Keratinocyte (primary cell): Measurements from ENCODE around the gene RPS6KL1. TPM values are rescaled to one million over a fixed set of nuclear protein-coding genes. Genes with fewer than 3 reads are reported as not detected.

Experiments used
- DNase-seq: peaks from one replicate; pipeline ENCODE4 v3.0.0-alpha.2; 2011; ENCODE audit warnings: low read depth, missing footprints, low spot score
- FAIRE-seq: peaks from 2 replicates; lab custom pipeline; 2011; peaks lifted over from hg19 to GRCh38; lab: Jason Lieb, UNC
- H2AFZ ChIP-seq: 2 replicates; pipeline ENCODE4 v1.6.0; 2012; ENCODE audit warnings: low read length, control low read depth, inconsistent platforms; ENCODE audit not compliant: control insufficient read depth
- H3K27ac ChIP-seq: 2 replicates; pipeline ENCODE4 v1.5.1; 2011; ENCODE audit warnings: low read length; ENCODE audit not compliant: control insufficient read depth, insufficient read depth
- H3K27me3 ChIP-seq: 3 replicates; pipeline ENCODE4 v1.6.0; 2011; ENCODE audit warnings: low read length; ENCODE audit not compliant: control insufficient read depth, insufficient read depth; ENCODE audit errors: extremely low read depth
- H3K36me3 ChIP-seq, 2 experiments: 2 replicates in 1 of 2; 3 replicates in 1 of 2; pipeline ENCODE4 v1.5.1; 2011; ENCODE audit warnings: low read length in 2 of 2, mild to moderate bottlenecking in 1 of 2; ENCODE audit not compliant: control insufficient read depth in 2 of 2, insufficient read depth in 2 of 2; ENCODE audit errors: extremely low read depth in 1 of 2
- H3K4me1 ChIP-seq: 3 replicates; pipeline ENCODE4 v1.5.1; 2011; ENCODE audit warnings: low read length; ENCODE audit not compliant: control insufficient read depth, insufficient read depth; ENCODE audit errors: extremely low read depth
- H3K4me2 ChIP-seq: 3 replicates; pipeline ENCODE4 v1.6.0; 2011; ENCODE audit warnings: low read depth, low read length; ENCODE audit not compliant: control insufficient read depth, insufficient read depth; ENCODE audit errors: extremely low read depth
- H3K4me3 ChIP-seq, 3 experiments: fragments of 200-600 bp in 1 of 3; sonication (generic) in 1 of 3; 2 replicates in 2 of 3; 3 replicates in 1 of 3; pipeline ENCODE4 v1.5.1; 2011 to 2016; ENCODE audit warnings: low read length in 3 of 3, mild to moderate bottlenecking in 3 of 3, control low read depth in 2 of 3, inconsistent platforms in 1 of 3, low read depth in 1 of 3, mixed read lengths in 1 of 3, mixed run types in 1 of 3, moderate library complexity in 1 of 3; ENCODE audit not compliant: control insufficient read depth in 2 of 3, insufficient read depth in 2 of 3; ENCODE audit errors: extremely low read depth in 1 of 3
- H3K79me2 ChIP-seq: 2 replicates; pipeline ENCODE4 v1.6.0; 2012; ENCODE audit warnings: low read length; ENCODE audit not compliant: control insufficient read depth, insufficient read depth
- H3K9ac ChIP-seq: 3 replicates; pipeline ENCODE4 v1.6.0; 2011; ENCODE audit warnings: low read length; ENCODE audit not compliant: control insufficient read depth, insufficient read depth; ENCODE audit errors: extremely low read depth
- H3K9me1 ChIP-seq: 3 replicates; pipeline ENCODE4 v1.6.0; 2011; ENCODE audit warnings: low read length; ENCODE audit not compliant: control insufficient read depth, insufficient read depth; ENCODE audit errors: extremely low read depth
- H3K9me3 ChIP-seq: 2 replicates; pipeline ENCODE4 v1.5.1; 2012; ENCODE audit warnings: low read depth, low read length; ENCODE audit not compliant: control insufficient read depth
- H4K20me1 ChIP-seq: 3 replicates; pipeline ENCODE4 v1.6.0; 2011; ENCODE audit warnings: low read length; ENCODE audit not compliant: control insufficient read depth, insufficient read depth; ENCODE audit errors: extremely low read depth
- CTCF ChIP-seq, 3 experiments: IDR thresholded peaks in 1 of 3; conservative IDR thresholded peaks in 1 of 3; optimal IDR thresholded peaks in 1 of 3; 2 replicates in 2 of 3; 3 replicates in 1 of 3; pipeline versions ENCODE3 to v1.5.1; 2011; ENCODE audit warnings: low read length in 3 of 3, mild to moderate bottlenecking in 3 of 3, moderate library complexity in 2 of 3, control low read depth in 1 of 3, inconsistent platforms in 1 of 3; ENCODE audit not compliant: insufficient read depth in 2 of 3; ENCODE audit errors: extremely low read depth in 1 of 3
- EZH2 ChIP-seq: IDR thresholded peaks from one replicate; pipeline ENCODE4 v1.6.1; 2012; ENCODE audit warnings: inconsistent platforms, mild to moderate bottlenecking, low read length, moderate library complexity
- dilution Hi-C: fragments of 300-500 bp; cut with MboI; formaldehyde crosslinking; loops from one replicate; pipeline ENCODE4 v1.7.0; 2020; ENCODE audit warnings: low sequenced_read_pairs; ENCODE audit not compliant: extremely low pct_ligation_motif_present
- polyA plus RNA-seq, 5 experiments: library from polyadenylated mRNA; depleted of rRNA in 3 of 5; stranded (reverse) in 3 of 5; stranded (forward) in 1 of 5; unstranded in 1 of 5; fragments of >200 nt; gene quantifications; 1 replicate in 1 of 5; 2 replicates in 3 of 5; 3 replicates in 1 of 5; pipeline versions ENCODE4 v1.2.1 to v1.2.3, GENCODE V29; 2011 to 2012; ENCODE audit warnings: missing spikeins in 2 of 5, low read depth in 1 of 5, low replicate concordance in 1 of 5

Gene RPS6KL1
- polyA plus RNA-seq, 1 donor (not counting 4 experiments of a cell fraction or from before 2014, with no cell fraction given), result 0.69 TPM

GRCh38 chr14:74859757-74860552, 63.1 kb downstream of the RPS6KL1 start:
- H3K79me2 ChIP-seq, result no peaks in the 10 kb centered on the region
- no peak overlapping the region for H3K4me2 ChIP-seq
- H3K4me3 ChIP-seq, result no peak overlapping the region
- H2AFZ ChIP-seq, result no peak overlapping the region
- dilution Hi-C loops, result no loop called here
- no peak overlapping the region for H3K9ac ChIP-seq
- no peak for TF ChIP-seq EZH2
- TF ChIP-seq CTCF (optimal IDR thresholded peaks at IDR 0.05 in 1 of 3, IDR thresholded peaks at IDR 0.05 in 1 of 3, conservative IDR thresholded peaks at IDR 0.05 in 1 of 3; ENCODE audit: extremely low read depth in 1 of 3, insufficient read depth in 2 of 3, low read length in 3 of 3), result no peak
- H3K9me1 ChIP-seq, result no peaks in the 10 kb centered on the region
- H3K27me3 ChIP-seq, result no peaks in the 10 kb centered on the region
- H3K9me3 ChIP-seq, result no peaks in the 10 kb centered on the region
- H3K36me3 ChIP-seq, result no peaks in the 10 kb centered on the region
- peak; percentile 9 for FAIRE-seq
- H4K20me1 ChIP-seq, result no peaks in the 10 kb centered on the region
- no peak overlapping the region for H3K27ac ChIP-seq
- DNase-seq, result no peak
- no peaks in the 10 kb centered on the region for H3K4me1 ChIP-seq

- Histone ChIP-seq H3K27me3 (no peaks in the 10 kb centered on the region), H3K4me3 (no peak overlapping the region), H3K9ac (no peak overlapping the region), H3K9me3 (no peaks in the 10 kb centered on the region), H2AFZ (no peak overlapping the region), H3K79me2 (no peaks in the 10 kb centered on the region), H3K27ac (no peak overlapping the region), H4K20me1 (no peaks in the 10 kb centered on the region), H3K4me2 (no peak overlapping the region), H3K9me1 (no peaks in the 10 kb centered on the region), H3K4me1 (no peaks in the 10 kb centered on the region), H3K36me3 (no peaks in the 10 kb centered on the region)
- dilution Hi-C loops, result no loop called here
- FAIRE-seq (no peak), DNase-seq (no peak)
- TF ChIP-seq EZH2 (no peak), CTCF (optimal IDR thresholded peaks at IDR 0.05 in 1 of 3, IDR thresholded peaks at IDR 0.05 in 1 of 3, conservative IDR thresholded peaks at IDR 0.05 in 1 of 3; ENCODE audit: extremely low read depth in 1 of 3, insufficient read depth in 2 of 3, low read length in 3 of 3) (no peak)
Observed at GRCh38 chr14:74858022-74858421, 65.0 kb downstream of the RPS6KL1 start.
